ENCODE data around the gene PDZD7.
A peak's percentile ranks its signal among the peaks of the same experiment; 100 is the strongest.

DNA sequence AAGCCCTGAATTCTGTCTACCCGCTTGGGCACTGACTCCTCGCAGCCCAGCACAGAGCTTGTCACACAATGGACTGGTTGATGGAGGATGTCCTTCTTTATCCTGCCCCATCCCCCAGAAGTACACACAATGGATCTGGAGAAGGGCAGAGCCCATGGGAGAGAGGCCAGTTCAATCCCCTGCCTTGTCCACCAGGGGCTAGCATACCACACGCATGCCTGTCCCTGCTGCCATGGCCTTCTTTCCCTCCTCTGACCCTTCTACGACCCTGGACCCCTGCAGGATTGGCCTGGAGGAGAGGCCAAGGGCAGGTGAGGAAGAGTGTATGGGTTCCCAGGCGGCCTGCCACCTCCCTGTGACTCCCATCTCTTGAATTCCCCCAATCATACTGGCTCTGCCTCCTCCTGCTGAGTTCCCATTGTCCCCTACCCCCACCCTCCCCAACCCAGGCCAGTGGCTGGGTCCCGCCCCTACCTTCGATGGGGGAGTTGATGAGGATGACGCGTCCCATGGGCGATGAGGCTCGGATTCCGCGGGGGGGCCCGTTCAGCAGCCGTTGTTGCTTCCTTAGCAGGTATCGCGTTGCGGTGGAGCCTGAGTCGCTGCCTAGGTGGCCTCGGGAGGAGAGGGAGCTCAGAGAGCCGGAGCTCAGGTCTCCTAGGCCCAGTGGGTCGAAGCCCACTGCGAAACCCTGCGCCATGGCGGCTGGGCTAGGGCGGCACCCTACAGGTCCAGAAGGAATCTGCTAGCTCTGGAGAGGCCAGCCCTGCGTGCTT lies 1.2 kb downstream of the PDZD7 start:
- TF ChIP-seq CTCF (IDR thresholded peaks at IDR 0.05) = peak; percentile 44
- TF ChIP-seq EZH2 (IDR thresholded peaks at IDR 0.05) = no peak
- TF ChIP-seq EZH2phosphoT487 (IDR thresholded peaks at IDR 0.05) = no peak
